HEK293 (cell line): Measurements from ENCODE around the gene FBXO34.

Source experiments
- YY1 ChIP-seq: fragments of 450-650 bp; formaldehyde crosslinking; IDR thresholded peaks from 2 replicates; pipeline ENCODE4 v1.5.1; 2018; ENCODE audit warnings: missing biosample characterization, missing genetic modification characterization
- ZNF175 ChIP-seq: fragments of 450-650 bp; formaldehyde crosslinking; IDR thresholded peaks from 2 replicates; pipeline ENCODE4 v1.5.1; 2016; ENCODE audit warnings: missing biosample characterization, missing genetic modification characterization
- ZNF423 ChIP-seq: fragments of 450-650 bp; formaldehyde crosslinking; IDR thresholded peaks from 2 replicates; pipeline ENCODE4 v1.5.1; 2016; ENCODE audit warnings: missing biosample characterization, missing genetic modification characterization
- TF ChIP-seq, protein P1 (sequence below): fragments of 450-650 bp; formaldehyde crosslinking; IDR thresholded peaks from 2 replicates; pipeline ENCODE4 v1.5.1; 2016; ENCODE audit warnings: missing biosample characterization, missing genetic modification characterization

GRCh38 chr14:55309154-55309553, 37.9 kb downstream of the FBXO34 start:
- TF ChIP-seq, protein P1, sequence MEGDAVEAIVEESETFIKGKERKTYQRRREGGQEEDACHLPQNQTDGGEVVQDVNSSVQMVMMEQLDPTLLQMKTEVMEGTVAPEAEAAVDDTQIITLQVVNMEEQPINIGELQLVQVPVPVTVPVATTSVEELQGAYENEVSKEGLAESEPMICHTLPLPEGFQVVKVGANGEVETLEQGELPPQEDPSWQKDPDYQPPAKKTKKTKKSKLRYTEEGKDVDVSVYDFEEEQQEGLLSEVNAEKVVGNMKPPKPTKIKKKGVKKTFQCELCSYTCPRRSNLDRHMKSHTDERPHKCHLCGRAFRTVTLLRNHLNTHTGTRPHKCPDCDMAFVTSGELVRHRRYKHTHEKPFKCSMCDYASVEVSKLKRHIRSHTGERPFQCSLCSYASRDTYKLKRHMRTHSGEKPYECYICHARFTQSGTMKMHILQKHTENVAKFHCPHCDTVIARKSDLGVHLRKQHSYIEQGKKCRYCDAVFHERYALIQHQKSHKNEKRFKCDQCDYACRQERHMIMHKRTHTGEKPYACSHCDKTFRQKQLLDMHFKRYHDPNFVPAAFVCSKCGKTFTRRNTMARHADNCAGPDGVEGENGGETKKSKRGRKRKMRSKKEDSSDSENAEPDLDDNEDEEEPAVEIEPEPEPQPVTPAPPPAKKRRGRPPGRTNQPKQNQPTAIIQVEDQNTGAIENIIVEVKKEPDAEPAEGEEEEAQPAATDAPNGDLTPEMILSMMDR = no peak
- TF ChIP-seq YY1 (tag by site-specific recombination) = no peak
- no peak for TF ChIP-seq ZNF175 (tag by site-specific recombination)
- no peak for TF ChIP-seq ZNF423 (tag by site-specific recombination)
